ENCODE data around the gene DNM1. TPM values are rescaled to one million over a fixed set of nuclear protein-coding genes. Genes with fewer than 3 reads are reported as not detected.

Gene DNM1
- total RNA-seq, 2 experiments from 2014 or later = 0.35 to 1.8 TPM

GRCh38 chr9:128257907-128258306 lies 54.7 kb downstream of the DNM1 start:
- intact Hi-C loops (cut with micrococcal nuclease; ENCODE audit: unreplicated experiment) = no loop called here
- no peak overlapping the region for H3K27ac ChIP-seq (ENCODE audit: low read depth, low read length, poor library complexity, severe bottlenecking)
- H3K4me2 ChIP-seq (ENCODE audit: low read length) = no peak overlapping the region
- H2AFZ ChIP-seq (ENCODE audit: low read length) = no peak overlapping the region
- no peaks in the 10 kb centered on the region for H3K79me2 ChIP-seq (ENCODE audit: insufficient read depth, low read depth, low read length)
- H3K9me2 ChIP-seq (ENCODE audit: insufficient read depth, low read length) = no peaks in the 10 kb centered on the region
- ChIA-PET POLR2A (no interaction called here), CTCF (ENCODE audit: unreplicated experiment) (no interaction called here)
- BruUV-seq (replicated peaks) = no TSS peak
- H3K36me3 ChIP-seq (ENCODE audit: insufficient read depth, low read length) = peaks cover 9% of the 10 kb centered on the region; the same call in 1 of the 2 replicates
- peaks cover 6% of the 10 kb centered on the region for H3K4me1 ChIP-seq (ENCODE audit: insufficient read depth, low read length, poor library complexity, severe bottlenecking)
- H4K20me1 ChIP-seq (ENCODE audit: insufficient read depth, low read length) = no peaks in the 10 kb centered on the region
- H3K4me3 ChIP-seq (ENCODE audit: low read depth, low read length, poor library complexity, severe bottlenecking) = no peak overlapping the region
- TF ChIP-seq EZH2phosphoT487 (IDR thresholded peaks at IDR 0.05; ENCODE audit: borderline replicate concordance, low read depth, low read length) (no peak), CTCF (conservative IDR thresholded peaks at IDR 0.05; ENCODE audit: low read length) (no peak)
- no peak for DNase-seq (ENCODE audit: low spot score)
- no peaks in the 10 kb centered on the region for H3K9me3 ChIP-seq (ENCODE audit: low read length)

- ChIA-PET CTCF (ENCODE audit: unreplicated experiment) (no interaction called here), POLR2A (no interaction called here)
- no peak overlapping the region for H3K27ac ChIP-seq (ENCODE audit: low read depth, low read length, poor library complexity, severe bottlenecking)
- no peaks in the 10 kb centered on the region for H3K9me3 ChIP-seq (ENCODE audit: low read length)
- no peaks in the 10 kb centered on the region for H3K79me2 ChIP-seq (ENCODE audit: insufficient read depth, low read depth, low read length)
- TF ChIP-seq CTCF (conservative IDR thresholded peaks at IDR 0.05; ENCODE audit: low read length) = no peak
- TF ChIP-seq EZH2phosphoT487 (IDR thresholded peaks at IDR 0.05; ENCODE audit: borderline replicate concordance, low read depth, low read length) = no peak
- peaks cover 9% of the 10 kb centered on the region; the same call in 1 of the 2 replicates for H3K36me3 ChIP-seq (ENCODE audit: insufficient read depth, low read length)
- H4K20me1 ChIP-seq (ENCODE audit: insufficient read depth, low read length) = no peaks in the 10 kb centered on the region
- H3K9me2 ChIP-seq (ENCODE audit: insufficient read depth, low read length) = no peaks in the 10 kb centered on the region
- no peak overlapping the region for H3K4me3 ChIP-seq (ENCODE audit: low read depth, low read length, poor library complexity, severe bottlenecking)
- no peak overlapping the region for H2AFZ ChIP-seq (ENCODE audit: low read length)
- peaks cover 2% of the 10 kb centered on the region for H3K4me1 ChIP-seq (ENCODE audit: insufficient read depth, low read length, poor library complexity, severe bottlenecking)
- intact Hi-C loops (cut with micrococcal nuclease; ENCODE audit: unreplicated experiment) = no loop called here
- DNase-seq (ENCODE audit: low spot score) = no peak
- no TSS peak for BruUV-seq (replicated peaks)
- H3K4me2 ChIP-seq (ENCODE audit: low read length) = no peak overlapping the region
Measured at GRCh38 chr9:128258326-128258725, 55.1 kb downstream of the DNM1 start.

GRCh38 chr9:128259156-128259555 lies 56.0 kb downstream of the DNM1 start:
- H3K4me3 ChIP-seq (ENCODE audit: low read depth, low read length, poor library complexity, severe bottlenecking) = no peak overlapping the region
- CTCF ChIA-PET (ENCODE audit: unreplicated experiment) = no interaction called here
- intact Hi-C loops (cut with micrococcal nuclease; ENCODE audit: unreplicated experiment) = no loop called here

More at GRCh38 chr9:128259156-128259555, 56.0 kb downstream of the DNM1 start:
- Histone ChIP-seq H3K4me1 (ENCODE audit: insufficient read depth, low read length, poor library complexity, severe bottlenecking) (no peaks in the 10 kb centered on the region), H3K9me3 (ENCODE audit: low read length) (no peaks in the 10 kb centered on the region), H3K4me2 (ENCODE audit: low read length) (no peak overlapping the region), H3K36me3 (ENCODE audit: insufficient read depth, low read length) (peaks cover 9% of the 10 kb centered on the region; the same call in 1 of the 2 replicates), H3K79me2 (ENCODE audit: insufficient read depth, low read depth, low read length) (no peaks in the 10 kb centered on the region), H3K9me2 (ENCODE audit: insufficient read depth, low read length) (no peaks in the 10 kb centered on the region), H4K20me1 (ENCODE audit: insufficient read depth, low read length) (no peaks in the 10 kb centered on the region), H3K27ac (ENCODE audit: low read depth, low read length, poor library complexity, severe bottlenecking) (no peak overlapping the region), H2AFZ (ENCODE audit: low read length) (no peak overlapping the region)
- no peak for DNase-seq (ENCODE audit: low spot score)
- POLR2A ChIA-PET = no interaction called here
- BruUV-seq (replicated peaks) = no TSS peak
- TF ChIP-seq EZH2phosphoT487 (IDR thresholded peaks at IDR 0.05; ENCODE audit: borderline replicate concordance, low read depth, low read length) = no peak
- 0 out of 2 replicates have a peak, but pooled peaks have one; percentile 40 for TF ChIP-seq CTCF (conservative IDR thresholded peaks at IDR 0.05; ENCODE audit: low read length)
